KBM-7 (cell line): Measurements from ENCODE around the gene CDK2AP2.
"Not testable (repeated sequence)": the region's sequence is repeated elsewhere in the genome, so short reads cannot be mapped to it uniquely, and the experiment has no call there.

Experiments
- DNase-seq: peaks from one replicate; pipeline ENCODE4 v3.0.0-alpha.2; 2015
- in situ Hi-C: fragments of 300-500 bp; cut with MboI; formaldehyde crosslinking; loops from 2 replicates; pipeline ENCODE4 v1.14.3; 2020; ENCODE audit warnings: low sequenced_read_pairs, low pct_unique_long_range_greater_than_20kb, mixed read lengths

The CDK2AP2 gene

GRCh38 chr11:67476692-67477091, 31.3 kb downstream of the CDK2AP2 start:
- in situ Hi-C loops, DNase-seq: not testable (repeated sequence)

- no peak for DNase-seq
- in situ Hi-C loops, result no loop called here
These were observed 35.1 kb downstream of the CDK2AP2 start for GRCh38 chr11:67472882-67473281.

GRCh38 chr11:67470337-67471002, 37.5 kb downstream of the CDK2AP2 start:
- in situ Hi-C loops, result no loop called here

GRCh38 chr11:67469508-67469811, 38.5 kb downstream of the CDK2AP2 start:
- DNase-seq, result no peak
- in situ Hi-C loops, result no loop called here

More at GRCh38 chr11:67470337-67471002, 37.5 kb downstream of the CDK2AP2 start:
- DNase-seq, result no peak

- DNase-seq, result peak; percentile 83
- in situ Hi-C loops, result no loop called here
These were observed 39.0 kb downstream of the CDK2AP2 start, which contains the start of gene TMEM134 for GRCh38 chr11:67468759-67469507. Gene TMEM134 (minus strand): TSS chr11:67469251. CDS start chr11:67469192, 59 bp downstream.

- in situ Hi-C loops, result no loop called here
- no peak for DNase-seq
These were observed 39.6 kb downstream of the CDK2AP2 start for GRCh38 chr11:67468456-67468758.

- DNase-seq, result no peak
- in situ Hi-C loops, result no loop called here
These were observed 39.9 kb downstream of the CDK2AP2 start for GRCh38 chr11:67468056-67468455.

GRCh38 chr11:67466962-67467771, 40.8 kb downstream of the CDK2AP2 start:
- DNase-seq, result no peak
- in situ Hi-C loops, result no loop called here

GRCh38 chr11:67466367-67466766, 41.6 kb downstream of the CDK2AP2 start:
- in situ Hi-C loops, result no loop called here
- no peak for DNase-seq

- in situ Hi-C loops, DNase-seq: not testable (repeated sequence)
These were observed 42.4 kb downstream of the CDK2AP2 start for GRCh38 chr11:67465530-67465929.

GRCh38 chr11:67465189-67465510, 42.8 kb downstream of the CDK2AP2 start:
- DNase-seq, result no peak

GRCh38 chr11:67464411-67465188, 43.4 kb downstream of the CDK2AP2 start:
- in situ Hi-C loops, result no loop called here
- DNase-seq, result peak; percentile 82

More at GRCh38 chr11:67465189-67465510, 42.8 kb downstream of the CDK2AP2 start:
- in situ Hi-C loops, result no loop called here

- DNase-seq, result peak; percentile 57
- in situ Hi-C loops, result no loop called here
These were observed 44.1 kb downstream of the CDK2AP2 start for GRCh38 chr11:67463680-67464410.

GRCh38 chr11:67463186-67463585, 44.8 kb downstream of the CDK2AP2 start:
- in situ Hi-C loops, result no loop called here
- DNase-seq, result no peak

- no peak for DNase-seq
- in situ Hi-C loops, result no loop called here
These were observed 49.7 kb downstream of the CDK2AP2 start for GRCh38 chr11:67458266-67458665.

- in situ Hi-C loops, result no loop called here
- DNase-seq, result no peak
These were observed 50.5 kb downstream of the CDK2AP2 start for GRCh38 chr11:67457453-67457852.
